Activated CD4-positive, alpha-beta T cell treated with anti-CD3 and anti-CD28 coated beads, Interleukin-2, amount 50 U/mL, for 24 hours (primary cell): ENCODE results near the gene FGD3.
"Not testable (repeated sequence)": the region's sequence is repeated elsewhere in the genome, so short reads cannot be mapped to it uniquely, and the experiment has no call there.

Experiments used
- DNase-seq, 2 donors: peaks; one replicate each; pipeline ENCODE4 v3.0.0-alpha.2; 2020; ENCODE audit warnings: low read depth in 1 of 2, low spot score in 1 of 2

Gene FGD3

GRCh38 chr9:92947268-92948037 lies at the start of gene FGD3:
TSS of gene FGD3 (plus strand) at chr9:92947523. CDS start at chr9:92976257, 28,734 bp downstream.
- no peak for DNase-seq

GRCh38 chr9:92905137-92905536 lies 42.2 kb upstream of the FGD3 start:
- DNase-seq: not testable (repeated sequence)

GRCh38 chr9:92911511-92912475 lies 35.5 kb upstream of the FGD3 start:
- DNase-seq: no peak

- no peak for DNase-seq
These were observed 30.0 kb upstream of the FGD3 start for GRCh38 chr9:92917176-92917800.

- no peak for DNase-seq
These were observed 26.9 kb upstream of the FGD3 start for GRCh38 chr9:92920437-92920836.

- DNase-seq: no peak
These were observed 15.7 kb upstream of the FGD3 start for GRCh38 chr9:92931606-92932005.

GRCh38 chr9:92934321-92934720 lies 13.0 kb upstream of the FGD3 start:
- no peak for DNase-seq

- no peak for DNase-seq
These were observed 9.3 kb upstream of the FGD3 start for GRCh38 chr9:92938025-92938424.

GRCh38 chr9:92941861-92942260 lies 5.5 kb upstream of the FGD3 start:
- no peak for DNase-seq

- DNase-seq: no peak
These were observed 4.4 kb upstream of the FGD3 start for GRCh38 chr9:92942688-92943616.

GRCh38 chr9:92944921-92945320 lies 2.4 kb upstream of the FGD3 start:
- no peak for DNase-seq

- DNase-seq: no peak
These were observed 1.5 kb upstream of the FGD3 start for GRCh38 chr9:92945796-92946195.

- no peak for DNase-seq
These were observed 763 bp downstream of the FGD3 start for GRCh38 chr9:92948038-92948534.

- no peak for DNase-seq
These were observed 1.3 kb downstream of the FGD3 start for GRCh38 chr9:92948632-92949031.

- DNase-seq: no peak
These were observed 2.1 kb downstream of the FGD3 start for GRCh38 chr9:92949266-92949982.

GRCh38 chr9:92950359-92950955 lies 3.1 kb downstream of the FGD3 start:
- no peak for DNase-seq

- no peak for DNase-seq
These were observed 5.7 kb downstream of the FGD3 start for GRCh38 chr9:92952906-92953610.

- DNase-seq: peak in 1 of 2 donors; percentile 74
These were observed 6.9 kb downstream of the FGD3 start for GRCh38 chr9:92954049-92954861.
